ENCODE measurements around the gene ZNF101.

Gene ZNF101

GRCh38 chr19:19650331-19650730 lies 18.3 kb upstream of the ZNF101 start:
- peaks cover 75% of the 10 kb centered on the region for H3K36me3 ChIP-seq (replicated peaks)
- no peak for DNase-seq
- TF ChIP-seq CTCF (IDR thresholded peaks at IDR 0.05; ENCODE audit: low read depth, low read length, missing control alignments): no peak
- H3K4me3 ChIP-seq (ENCODE audit: low read depth, low read length): no peak overlapping the region
- no peaks in the 10 kb centered on the region for H3K27me3 ChIP-seq (replicated peaks)
- H3K27ac ChIP-seq: no peak overlapping the region
- in situ Hi-C loops (cut with HindIII; ENCODE audit: low pct_ligation_motif_present, low sequenced_read_pairs): no loop called here

GRCh38 chr19:19651076-19651475 lies 17.6 kb upstream of the ZNF101 start:
- H3K27me3 ChIP-seq (replicated peaks): no peaks in the 10 kb centered on the region
- TF ChIP-seq CTCF (IDR thresholded peaks at IDR 0.05; ENCODE audit: low read depth, low read length, missing control alignments): no peak
- no peak overlapping the region for H3K4me3 ChIP-seq (ENCODE audit: low read depth, low read length)
- in situ Hi-C loops (cut with HindIII; ENCODE audit: low pct_ligation_motif_present, low sequenced_read_pairs): no loop called here
- H3K27ac ChIP-seq: no peak overlapping the region
- peaks cover 79% of the 10 kb centered on the region for H3K36me3 ChIP-seq (replicated peaks)
- no peak for DNase-seq

GRCh38 chr19:19652482-19653295 lies 15.9 kb upstream of the ZNF101 start:
- Histone ChIP-seq H3K4me3 (ENCODE audit: low read depth, low read length) (no peak overlapping the region), H3K27ac (no peak overlapping the region), H3K36me3 (replicated peaks) (peaks cover 84% of the 10 kb centered on the region), H3K27me3 (replicated peaks) (no peaks in the 10 kb centered on the region)
- in situ Hi-C loops (cut with HindIII; ENCODE audit: low pct_ligation_motif_present, low sequenced_read_pairs): no loop called here
- no peak for DNase-seq
- TF ChIP-seq CTCF (IDR thresholded peaks at IDR 0.05; ENCODE audit: low read depth, low read length, missing control alignments): no peak

GRCh38 chr19:19653597-19654147 lies 15.0 kb upstream of the ZNF101 start:
- H3K36me3 ChIP-seq (replicated peaks): peaks cover 86% of the 10 kb centered on the region
- no peak overlapping the region for H3K27ac ChIP-seq
- H3K4me3 ChIP-seq (ENCODE audit: low read depth, low read length): no peak overlapping the region
- no peak for DNase-seq
- TF ChIP-seq CTCF (IDR thresholded peaks at IDR 0.05; ENCODE audit: low read depth, low read length, missing control alignments): no peak
- in situ Hi-C loops (cut with HindIII; ENCODE audit: low pct_ligation_motif_present, low sequenced_read_pairs): no loop called here
- H3K27me3 ChIP-seq (replicated peaks): no peaks in the 10 kb centered on the region

GRCh38 chr19:19654441-19654840 lies 14.2 kb upstream of the ZNF101 start:
- Histone ChIP-seq H3K4me3 (ENCODE audit: low read depth, low read length) (no peak overlapping the region), H3K36me3 (replicated peaks) (peaks cover 88% of the 10 kb centered on the region), H3K27ac (no peak overlapping the region), H3K27me3 (replicated peaks) (no peaks in the 10 kb centered on the region)
- no peak for TF ChIP-seq CTCF (IDR thresholded peaks at IDR 0.05; ENCODE audit: low read depth, low read length, missing control alignments)
- no peak for DNase-seq
- in situ Hi-C loops (cut with HindIII; ENCODE audit: low pct_ligation_motif_present, low sequenced_read_pairs): no loop called here
